ENCODE data around the gene POLH. TPM values are rescaled to one million over a fixed set of nuclear protein-coding genes. Genes with fewer than 3 reads are reported as not detected.

Gene POLH
- total and polyA plus RNA-seq, 9 of the 15 experiments (the other 6 are each of a cell fraction or from before 2014, with no cell fraction given), result 5.8 to 31.6 (median 20.6) TPM

- TF ChIP-seq GTF2B (IDR thresholded peaks at IDR 0.05; ENCODE audit: extremely low read depth, insufficient read length), result no peak
- TF ChIP-seq YY1 (IDR thresholded peaks at IDR 0.05; ENCODE audit: borderline replicate concordance in 1 of 3, control insufficient read depth in 1 of 3, extremely low read depth in 1 of 3, insufficient read depth in 3 of 3, insufficient read length in 1 of 3, insufficient replicate concordance in 2 of 3, low read depth in 1 of 3, low read length in 2 of 3), result peak in 2 of 3 experiments; percentile 51 to 74
- no peak for TF ChIP-seq ZNF436 (CRISPR knock-in tag; IDR thresholded peaks at IDR 0.05)
- TF ChIP-seq IRF9 (tag; IDR thresholded peaks at IDR 0.05), result no peak
- TF ChIP-seq RERE (CRISPR knock-in tag; IDR thresholded peaks at IDR 0.05; ENCODE audit: borderline replicate concordance), result no peak
- no peak for TF ChIP-seq ZNF124 (CRISPR knock-in tag; IDR thresholded peaks at IDR 0.05)
- TF ChIP-seq MNT (conservative IDR thresholded peaks at IDR 0.05), result no peak
- TF ChIP-seq RNF2 (IDR thresholded peaks at IDR 0.05), result 0 out of 2 replicates have a peak, but pooled peaks have one; percentile 3
- no peak for TF ChIP-seq ZBED1 (IDR thresholded peaks at IDR 0.05)
- peak; percentile 96 for TF ChIP-seq CREB1 (IDR thresholded peaks at IDR 0.05)
- peak; percentile 92 for TF ChIP-seq CREB1 (CRISPR knock-in tag; IDR thresholded peaks at IDR 0.05)
- TF ChIP-seq ZNF830 (CRISPR knock-in tag; IDR thresholded peaks at IDR 0.05), result no peak
- TF ChIP-seq MCM7 (IDR thresholded peaks at IDR 0.05), result no peak
- TF ChIP-seq POLR2G (IDR thresholded peaks at IDR 0.05; ENCODE audit: low read depth, low read length), result peak; percentile 91
- TF ChIP-seq POLR3A (IDR thresholded peaks at IDR 0.05; ENCODE audit: borderline replicate concordance, extremely low read depth, insufficient read depth, insufficient read length), result no peak
- no peak for TF ChIP-seq ZMIZ1 (IDR thresholded peaks at IDR 0.05; ENCODE audit: low read depth in 2 of 2, low read length in 2 of 2)
Observed at GRCh38 chr6:43629104-43629504, 53.1 kb downstream of the POLH start, which contains the start of gene GTPBP2 (continued).
